Activated T-cell treated with anti-CD3 and anti-CD28 coated beads for 4 hours (primary cell): ENCODE data around the gene DAB2IP.

Source experiments
- DNase-seq: peaks from one replicate; pipeline ENCODE4 v3.0.0-alpha.2; 2020

The DAB2IP gene

GRCh38 chr9:121822093-121823085, 171.0 kb downstream of the DAB2IP start:
- DNase-seq: no peak

GRCh38 chr9:121823451-121824169, 172.2 kb downstream of the DAB2IP start:
- no peak for DNase-seq

- DNase-seq: no peak
Measured at GRCh38 chr9:121824651-121825030, 173.2 kb downstream of the DAB2IP start.

GRCh38 chr9:121825031-121825691, 173.7 kb downstream of the DAB2IP start:
- DNase-seq: no peak

- no peak for DNase-seq
Measured at GRCh38 chr9:121826711-121827110, 175.3 kb downstream of the DAB2IP start.

GRCh38 chr9:121827251-121827967, 176.0 kb downstream of the DAB2IP start:
- DNase-seq: no peak

GRCh38 chr9:121830441-121831140, 179.2 kb downstream of the DAB2IP start:
- no peak for DNase-seq

GRCh38 chr9:121831869-121832268, 180.4 kb downstream of the DAB2IP start:
- DNase-seq: no peak

- DNase-seq: no peak
Measured at GRCh38 chr9:121833061-121833460, 181.6 kb downstream of the DAB2IP start.
